Stimulated activated CD4-positive, alpha-beta T cell treated with anti-CD3 and anti-CD28 coated beads, Interleukin-2, amount 100 ng/mL, for 4 hours (primary cell): ENCODE results near the gene ZNHIT1.
A peak's percentile ranks its signal among the peaks of the same experiment; 100 is the strongest.
"Not testable (repeated sequence)": the region's sequence is repeated elsewhere in the genome, so short reads cannot be mapped to it uniquely, and the experiment has no call there.

ENCODE experiments used
- DNase-seq: peaks from one replicate; pipeline ENCODE4 v3.0.0-alpha.2; 2020; ENCODE audit warnings: low read depth

ZNHIT1 gene

DNA sequence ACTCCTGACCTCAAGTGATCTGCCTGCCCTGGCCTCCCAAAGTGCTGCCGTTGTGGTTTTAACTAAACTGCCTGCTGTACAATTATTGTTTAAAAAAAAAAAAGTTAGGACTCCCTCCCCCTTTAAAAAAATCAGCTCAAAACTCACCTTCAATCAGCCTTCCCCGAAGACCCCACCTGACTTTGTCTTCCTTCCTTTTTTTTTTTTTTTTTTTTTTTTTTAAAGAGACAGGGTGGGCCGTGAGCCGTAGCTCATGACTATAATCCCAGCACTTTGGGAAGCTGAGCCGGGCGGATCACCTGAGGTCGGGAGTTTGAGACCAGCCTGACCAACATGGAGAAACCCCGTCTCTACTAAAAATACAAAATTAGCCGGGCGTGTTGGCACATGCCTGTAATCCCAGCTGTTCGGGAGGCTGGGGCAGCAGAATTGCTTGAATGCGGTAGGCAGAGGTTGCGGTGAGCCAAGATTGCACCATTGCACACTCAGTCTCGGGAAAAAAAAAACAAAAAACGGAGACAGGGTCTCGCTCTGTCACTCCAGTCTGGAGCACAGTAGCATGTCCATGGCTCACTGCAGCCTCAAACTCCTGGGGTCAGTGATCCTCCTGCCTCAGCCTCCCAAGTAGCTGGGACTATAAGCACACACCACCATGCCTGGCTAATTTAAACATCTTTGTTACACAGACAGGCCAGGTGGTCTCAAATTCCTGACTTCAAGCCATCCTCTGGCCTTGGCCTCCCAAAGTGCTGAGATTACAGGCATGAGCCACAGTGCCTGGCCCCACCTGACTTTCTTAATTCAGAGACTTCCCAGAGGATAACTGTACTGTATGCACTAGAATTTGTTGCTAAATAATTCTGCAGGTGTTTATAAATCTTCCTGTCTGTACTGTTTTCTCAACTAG, 23.7 kb downstream of the ZNHIT1 start:
- no peak for DNase-seq

DNA sequence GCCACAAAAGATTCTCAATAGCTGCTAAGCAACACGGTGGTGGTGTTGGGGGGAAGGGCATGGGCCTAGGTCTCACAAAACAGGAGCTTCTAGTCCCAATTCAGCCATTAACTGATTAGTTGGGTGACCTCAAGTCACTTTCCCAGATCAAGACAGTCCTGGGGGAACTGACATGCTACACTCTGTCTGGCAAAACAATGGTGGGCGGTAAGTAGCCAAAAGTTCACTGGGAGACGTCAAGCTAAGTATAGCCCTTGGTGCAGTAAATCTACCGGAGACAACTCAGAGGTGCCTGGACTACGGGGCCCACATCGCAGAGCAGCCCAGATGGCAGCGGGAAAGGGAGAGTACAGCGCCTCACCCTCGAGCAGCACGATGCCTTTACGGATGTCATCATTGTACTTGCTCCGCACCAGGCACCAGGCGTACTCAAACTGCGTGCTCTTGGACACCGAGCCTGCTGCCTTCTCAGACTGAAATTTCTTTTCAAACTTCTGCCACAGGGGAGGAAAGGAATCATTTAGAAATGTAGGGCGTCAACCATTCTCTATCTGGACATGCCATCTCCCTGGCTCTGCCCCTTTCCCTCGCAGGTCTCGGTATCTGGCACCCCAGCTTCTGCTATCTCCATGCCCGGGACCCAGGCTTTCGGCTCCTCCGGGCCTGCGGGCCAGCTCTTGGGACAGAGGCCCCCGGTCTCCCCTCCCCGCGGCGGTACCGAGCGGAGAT, 25.8 kb downstream of the ZNHIT1 start:
- no peak for DNase-seq

GRCh38 chr7:101244375-101245146, 26.6 kb downstream of the ZNHIT1 start, which contains the start of gene FIS1:
Gene FIS1 (minus strand): TSS chr7:101245081. CDS start chr7:101245004, 77 bp downstream.
- peak; percentile 88 for DNase-seq

DNA sequence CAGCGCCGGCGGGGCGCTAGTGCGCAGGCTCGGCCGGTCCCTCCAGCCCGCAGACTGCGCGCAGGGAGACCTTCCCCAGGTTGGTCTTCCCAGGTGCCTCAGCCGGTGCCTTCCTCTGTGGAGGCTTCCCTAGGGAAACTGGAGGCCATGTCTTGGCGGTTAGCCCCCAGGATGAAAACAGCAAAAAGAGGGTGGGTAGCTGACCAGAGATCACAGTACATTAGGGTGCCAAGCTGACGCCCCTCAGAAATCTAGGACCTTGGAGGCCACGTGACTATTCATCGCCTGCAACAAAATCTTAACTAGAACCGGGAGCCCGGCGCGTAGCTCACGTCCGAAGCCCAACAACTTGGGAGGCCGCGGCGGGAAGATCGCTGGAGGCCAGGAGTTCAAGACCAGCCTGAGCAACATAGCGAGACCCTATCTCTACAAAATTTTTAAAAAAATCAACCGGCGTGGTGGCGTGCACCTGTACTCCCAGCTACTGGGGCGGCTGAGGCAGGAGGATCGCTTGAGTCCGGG, 27.2 kb downstream of the ZNHIT1 start:
- DNase-seq = no peak

DNA sequence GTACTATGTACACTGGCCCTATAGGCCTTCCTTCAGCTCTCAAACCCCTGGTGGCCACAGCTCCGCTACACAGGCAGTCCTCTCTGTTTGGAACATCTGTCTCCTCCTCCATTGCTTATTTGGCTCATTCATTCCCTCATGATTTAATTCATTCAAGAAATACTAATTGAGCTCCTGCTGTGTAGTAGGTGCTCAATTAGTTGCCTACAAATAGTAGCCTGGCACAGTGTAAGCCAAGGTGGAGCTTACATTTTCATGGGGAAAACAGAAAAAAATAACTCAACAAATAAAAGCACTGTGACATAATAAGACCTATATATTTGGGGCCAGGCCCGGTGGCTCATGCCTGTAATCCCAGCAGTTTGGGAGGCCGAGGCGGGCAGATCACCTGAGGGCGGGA, 30.3 kb downstream of the ZNHIT1 start:
- no peak for DNase-seq

GRCh38 chr7:101250324-101250723, 32.4 kb downstream of the ZNHIT1 start:
- no peak for DNase-seq

GRCh38 chr7:101251871-101252659, 34.1 kb downstream of the ZNHIT1 start:
- DNase-seq = peak; percentile 98

DNA sequence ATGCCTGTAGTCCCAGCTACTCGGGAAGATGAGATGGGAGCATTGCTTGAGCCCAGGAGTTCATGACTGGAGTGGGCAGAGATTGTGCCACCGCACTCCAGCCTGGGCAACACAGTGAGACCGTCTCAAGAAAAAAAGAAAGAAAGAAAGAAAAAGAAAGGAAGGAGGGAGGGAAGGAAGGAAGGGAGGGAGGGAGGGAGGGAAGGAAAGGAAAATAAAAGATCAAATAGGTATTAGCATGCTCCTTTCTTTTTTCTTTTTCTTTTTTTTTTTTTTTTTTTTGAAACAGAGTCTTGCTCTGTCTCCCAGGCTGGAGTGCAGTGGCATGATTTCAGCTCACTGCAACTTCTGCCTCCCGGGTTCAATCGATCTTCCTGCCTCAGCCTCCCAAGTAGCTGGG, 35.2 kb downstream of the ZNHIT1 start:
- not testable (repeated sequence) for DNase-seq

GRCh38 chr7:101255796-101256195, 37.8 kb downstream of the ZNHIT1 start:
- DNase-seq = no peak

DNA sequence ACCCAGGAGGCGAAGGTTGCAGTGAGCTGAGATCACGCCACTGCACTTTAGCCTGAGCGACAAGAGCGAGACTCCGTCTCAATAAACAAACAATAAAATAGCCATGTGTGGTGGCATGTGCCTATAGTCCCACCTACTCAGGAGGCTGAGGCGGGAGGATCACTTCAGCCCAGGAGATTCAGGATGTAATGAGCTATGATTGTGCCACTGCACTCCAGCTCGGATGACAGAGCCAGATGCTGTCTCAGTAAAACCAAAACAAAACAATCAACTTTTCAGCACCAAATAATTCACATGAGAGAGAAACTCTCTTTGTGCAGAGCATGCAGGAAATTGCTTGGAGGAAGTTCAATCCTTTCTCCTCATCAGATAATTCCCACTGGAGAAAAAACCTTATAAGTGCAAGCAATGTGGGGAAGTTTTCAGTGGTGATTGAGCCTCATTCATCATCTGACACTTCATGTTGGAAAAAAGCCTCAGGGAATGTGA, 40.3 kb downstream of the ZNHIT1 start:
- DNase-seq = no peak

- DNase-seq = not testable (repeated sequence)
Measured at GRCh38 chr7:101264102-101264706, 46.2 kb downstream of the ZNHIT1 start.

GRCh38 chr7:101265622-101266516, 47.9 kb downstream of the ZNHIT1 start:
- DNase-seq = no peak

GRCh38 chr7:101269664-101270063, 51.7 kb downstream of the ZNHIT1 start:
- DNase-seq = no peak

DNA sequence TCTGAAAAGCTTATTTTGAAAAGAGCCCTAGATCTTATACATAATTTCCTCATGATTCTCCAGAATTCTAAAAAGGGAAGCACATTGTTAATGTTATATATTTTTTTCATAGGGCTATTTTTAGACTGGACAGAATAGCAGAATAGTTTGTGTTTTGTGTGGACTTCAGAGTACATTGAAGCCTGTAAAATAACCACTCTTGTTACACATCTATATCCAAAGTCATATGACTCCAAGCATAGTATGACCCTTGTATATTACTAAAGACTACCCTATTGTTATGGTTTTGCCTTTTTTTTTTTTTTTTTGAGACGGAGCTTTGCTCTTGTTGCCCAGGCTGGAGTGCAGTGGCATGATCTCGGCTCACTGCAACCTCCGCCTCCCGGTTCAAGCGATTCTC, 53.1 kb downstream of the ZNHIT1 start:
- no peak for DNase-seq

DNA sequence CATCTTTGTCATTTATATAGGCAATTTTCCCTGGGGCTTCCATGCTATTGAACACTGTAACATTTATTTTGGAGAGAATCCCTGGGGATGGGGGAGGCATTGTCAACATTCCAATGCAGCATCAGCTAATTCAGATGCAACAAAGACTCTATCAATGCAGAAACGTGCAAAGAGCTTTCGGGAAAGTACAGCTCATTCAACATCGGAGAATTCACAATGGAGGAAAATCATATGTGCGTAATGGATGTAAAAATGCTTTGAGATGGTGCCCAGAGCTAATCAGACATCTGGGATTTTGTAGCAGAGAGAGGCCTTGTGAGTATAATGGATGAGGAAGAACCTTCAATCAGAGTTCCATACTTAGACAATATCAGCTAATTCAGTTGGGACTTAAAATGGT, 55.2 kb downstream of the ZNHIT1 start:
- no peak for DNase-seq
